ENCODE results near the gene PLA2G4B. TPM values are rescaled to one million over a fixed set of nuclear protein-coding genes. Genes with fewer than 3 reads are reported as not detected.

Gene PLA2G4B
- total RNA-seq, 1 donor from 2014 or later, result 3.4 TPM

- no peak for TF ChIP-seq CTCF (IDR thresholded peaks at IDR 0.05; ENCODE audit: insufficient read depth, low read length, poor library complexity, severe bottlenecking)
- H3K36me3 ChIP-seq (ENCODE audit: control insufficient read depth, insufficient read depth, low read length), result no peaks in the 10 kb centered on the region
- H3K4me3 ChIP-seq (ENCODE audit: low read depth, low read length), result no peak overlapping the region
- no peaks in the 10 kb centered on the region for H3K27me3 ChIP-seq (ENCODE audit: control insufficient read depth, insufficient read depth, low read length)
- no peak for DNase-seq (ENCODE audit: low read depth)
Observed at GRCh38 chr15:41894251-41894790, 55.7 kb downstream of the PLA2G4B start.

DNA sequence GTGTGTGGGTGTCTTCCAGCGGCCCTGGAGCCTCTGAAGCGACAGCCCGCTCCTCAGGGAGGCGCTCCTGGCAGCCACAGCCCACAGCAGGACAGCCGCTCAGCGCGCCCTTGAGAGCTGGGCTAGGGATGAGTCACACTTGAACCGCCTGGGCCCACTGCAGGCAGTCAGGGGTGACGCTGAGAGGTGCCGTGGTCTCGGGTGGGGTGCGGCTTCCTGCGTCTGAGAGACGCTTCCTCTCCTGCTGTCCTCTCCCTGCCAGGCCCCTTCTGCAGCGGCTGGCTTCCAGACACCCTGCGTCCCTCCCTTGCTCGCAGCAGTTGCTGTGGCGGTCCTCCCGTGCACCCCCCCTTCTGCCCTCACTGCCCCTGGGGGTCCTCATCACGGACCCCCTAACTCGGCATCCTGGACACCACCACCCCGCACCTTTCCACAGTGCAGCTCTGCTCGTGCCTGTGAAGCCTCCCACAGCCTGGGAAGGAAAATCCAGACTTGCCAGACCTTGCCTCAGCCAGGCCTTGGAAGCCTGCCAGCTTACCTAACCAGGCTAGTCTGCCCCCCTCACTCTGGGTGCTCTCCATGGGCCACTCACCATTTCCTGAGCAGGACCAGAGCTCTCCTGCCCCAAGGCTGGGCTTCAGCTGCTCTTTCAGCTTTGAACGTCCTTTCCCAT lies 56.3 kb downstream of the PLA2G4B start:
- H3K36me3 ChIP-seq (ENCODE audit: control insufficient read depth, insufficient read depth, low read length), result no peaks in the 10 kb centered on the region
- H3K4me3 ChIP-seq (ENCODE audit: low read depth, low read length), result no peak overlapping the region
- TF ChIP-seq CTCF (IDR thresholded peaks at IDR 0.05; ENCODE audit: insufficient read depth, low read length, poor library complexity, severe bottlenecking), result peak; percentile 29
- peak; percentile 56 for DNase-seq (ENCODE audit: low read depth)
- H3K27me3 ChIP-seq (ENCODE audit: control insufficient read depth, insufficient read depth, low read length), result no peaks in the 10 kb centered on the region

DNA sequence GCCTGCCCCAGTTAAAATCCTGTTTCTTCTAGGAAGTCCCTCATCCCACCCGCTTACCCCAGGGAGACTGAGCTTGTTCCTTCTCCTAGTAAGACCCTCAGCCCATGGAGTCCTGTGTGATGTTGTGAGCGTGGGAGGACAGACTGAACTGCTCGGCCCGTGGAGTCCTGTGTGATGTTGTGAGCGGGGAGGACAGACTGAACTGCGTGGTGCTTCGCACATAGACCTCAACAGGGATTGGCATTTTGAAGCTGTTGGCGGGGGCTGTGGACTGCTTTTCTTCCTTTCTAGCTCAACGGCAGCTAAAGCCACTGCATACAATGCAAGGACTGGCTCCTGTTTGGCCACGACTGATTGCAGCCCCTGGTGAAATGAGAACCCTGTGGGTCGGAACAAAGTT lies 56.8 kb downstream of the PLA2G4B start:
- H3K4me3 ChIP-seq (ENCODE audit: low read depth, low read length), result no peak overlapping the region
- H3K27me3 ChIP-seq (ENCODE audit: control insufficient read depth, insufficient read depth, low read length), result no peaks in the 10 kb centered on the region
- no peaks in the 10 kb centered on the region for H3K36me3 ChIP-seq (ENCODE audit: control insufficient read depth, insufficient read depth, low read length)
- no peak for DNase-seq (ENCODE audit: low read depth)
- TF ChIP-seq CTCF (IDR thresholded peaks at IDR 0.05; ENCODE audit: insufficient read depth, low read length, poor library complexity, severe bottlenecking), result no peak

GRCh38 chr15:41895957-41896356 lies 57.3 kb downstream of the PLA2G4B start:
- DNase-seq (ENCODE audit: low read depth), result no peak
- no peaks in the 10 kb centered on the region for H3K27me3 ChIP-seq (ENCODE audit: control insufficient read depth, insufficient read depth, low read length)
- H3K4me3 ChIP-seq (ENCODE audit: low read depth, low read length), result no peak overlapping the region
- TF ChIP-seq CTCF (IDR thresholded peaks at IDR 0.05; ENCODE audit: insufficient read depth, low read length, poor library complexity, severe bottlenecking), result no peak
- no peaks in the 10 kb centered on the region for H3K36me3 ChIP-seq (ENCODE audit: control insufficient read depth, insufficient read depth, low read length)

- H3K4me3 ChIP-seq (ENCODE audit: low read depth, low read length), result no peak overlapping the region
- no peak for DNase-seq (ENCODE audit: low read depth)
- no peaks in the 10 kb centered on the region for H3K27me3 ChIP-seq (ENCODE audit: control insufficient read depth, insufficient read depth, low read length)
- H3K36me3 ChIP-seq (ENCODE audit: control insufficient read depth, insufficient read depth, low read length), result no peaks in the 10 kb centered on the region
- no peak for TF ChIP-seq CTCF (IDR thresholded peaks at IDR 0.05; ENCODE audit: insufficient read depth, low read length, poor library complexity, severe bottlenecking)
Observed at GRCh38 chr15:41896566-41896965, 57.9 kb downstream of the PLA2G4B start.

DNA sequence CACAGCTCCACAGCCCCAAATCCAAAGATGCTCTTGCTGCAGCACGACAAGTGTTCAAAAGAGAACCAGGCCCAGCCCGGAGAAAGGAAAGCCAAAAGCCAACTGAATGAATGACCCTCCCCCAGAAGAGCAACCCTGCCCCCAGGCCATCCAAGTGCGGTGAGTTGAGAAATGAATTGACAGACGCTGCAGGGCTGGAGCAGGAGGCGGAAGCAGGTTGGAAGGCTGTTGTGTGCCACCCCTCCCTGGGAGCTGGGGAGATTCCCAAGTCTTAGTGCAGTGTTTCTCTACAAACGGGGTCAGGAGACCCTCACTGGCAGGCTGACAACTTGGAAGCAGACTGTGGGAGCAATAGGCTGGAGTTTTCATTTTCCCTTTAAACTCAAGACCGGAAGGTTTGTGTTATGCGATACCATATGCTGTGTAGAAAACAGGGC lies 58.7 kb downstream of the PLA2G4B start:
- no peaks in the 10 kb centered on the region for H3K36me3 ChIP-seq (ENCODE audit: control insufficient read depth, insufficient read depth, low read length)
- no peaks in the 10 kb centered on the region for H3K27me3 ChIP-seq (ENCODE audit: control insufficient read depth, insufficient read depth, low read length)
- H3K4me3 ChIP-seq (ENCODE audit: low read depth, low read length), result no peak overlapping the region
- TF ChIP-seq CTCF (IDR thresholded peaks at IDR 0.05; ENCODE audit: insufficient read depth, low read length, poor library complexity, severe bottlenecking), result no peak
- no peak for DNase-seq (ENCODE audit: low read depth)
